K562 (cell line): ENCODE measurements around the gene FAM227A. TPM values are rescaled to one million over a fixed set of nuclear protein-coding genes. Genes with fewer than 3 reads are reported as not detected.

Source experiments
- ATAC-seq: fragments of 200-7000 bp; cut with Tn5 transposase; 3 replicates; pipeline ENCODE4 v1.9.1; 2020; ENCODE audit warnings: moderate library complexity
- BruUV-seq: library from RNA; stranded (reverse); fragments of 400-500 nt; replicated peaks from 2 replicates; lab custom pipeline; 2021; lab: Mats Ljungman, UMichigan
- CTCF ChIA-PET: fragments of 300-600 bp; formaldehyde crosslinking; extraction: SDS; loops from one replicate; lab custom pipeline; 2021; ENCODE audit warnings: low intra/inter-chr PET ratio; lab: Yijun Ruan, JAX
- POLR2A ChIA-PET: fragments of 300-600, 350-650 bp; sonication (Branson Sonifier 250); formaldehyde crosslinking; extraction: SDS; loops from one replicate; lab custom pipeline; 2021; ENCODE audit warnings: antibody characterized with exemption, inconsistent platforms; lab: Yijun Ruan, JAX
- DNase-seq, 4 experiments: peaks; one replicate each; pipeline versions ENCODE4 v3.0.0 to v3.0.0-alpha.2; 2011 to 2018; ENCODE audit warnings: low spot score in 3 of 4, mixed read lengths in 3 of 4; ENCODE audit errors: extremely low read depth in 1 of 4
- FAIRE-seq: peaks from 2 replicates; lab custom pipeline; 2011; peaks lifted over from hg19 to GRCh38; lab: Jason Lieb, UNC
- H2AFZ ChIP-seq: 2 replicates; pipeline ENCODE4 v1.6.0; 2011; ENCODE audit warnings: low read depth, low read length, control low read depth, inconsistent platforms
- H3K27ac ChIP-seq: fragments of 200-600 bp; 3 replicates; pipeline ENCODE4 v1.8.0; 2011; ENCODE audit warnings: low read depth, mild to moderate bottlenecking, control low read depth, inconsistent platforms, low read length, moderate library complexity, mixed read lengths; ENCODE audit errors: extremely low read depth
- H3K27me3 ChIP-seq, 2 experiments: fragments of 300-600 bp in 1 of 2; 2 replicates in 1 of 2; 3 replicates in 1 of 2; pipeline versions ENCODE4 v1.6.0 to v1.8.0; 2011; ENCODE audit warnings: inconsistent platforms in 2 of 2, low read length in 2 of 2, mild to moderate bottlenecking in 1 of 2, mixed read lengths in 1 of 2, moderate library complexity in 1 of 2; ENCODE audit not compliant: control insufficient read depth in 2 of 2, insufficient read depth in 2 of 2
- H3K36me3 ChIP-seq: fragments of 300-600 bp; 3 replicates; pipeline ENCODE4 v1.8.0; 2011; ENCODE audit warnings: mild to moderate bottlenecking, low read length, inconsistent platforms; ENCODE audit not compliant: control insufficient read depth, insufficient read depth
- H3K4me1 ChIP-seq, 2 experiments: fragments of 200-600 bp in 1 of 2; replicated peaks in 1 of 2; 2 replicates in 1 of 2; 3 replicates in 1 of 2; pipeline versions ENCODE4 v1.5.1 to v1.8.0; 2011; ENCODE audit warnings: inconsistent platforms in 2 of 2, low read length in 2 of 2, mild to moderate bottlenecking in 1 of 2, mixed read lengths in 1 of 2, moderate library complexity in 1 of 2; ENCODE audit not compliant: control insufficient read depth in 2 of 2, insufficient read depth in 2 of 2
- H3K4me2 ChIP-seq: 2 replicates; pipeline ENCODE4 v1.6.1; 2011; ENCODE audit warnings: low read length, control low read depth, inconsistent platforms, mixed read lengths; ENCODE audit not compliant: insufficient read depth
- H3K4me3 ChIP-seq: fragments of 200-600 bp; sonication (generic), shearing (Covaris generic); 2 replicates; pipeline ENCODE4 v1.5.1; 2016; ENCODE audit warnings: control low read depth, inconsistent platforms
- H3K79me2 ChIP-seq: fragments of 200-600 bp; 3 replicates; pipeline ENCODE4 v1.8.0; 2011; ENCODE audit warnings: low read length, inconsistent platforms; ENCODE audit not compliant: control insufficient read depth, insufficient read depth
- H3K9ac ChIP-seq, 2 experiments: 2 replicates each; pipeline versions ENCODE4 v1.6.0 to v1.6.1; 2011; ENCODE audit warnings: low read depth in 2 of 2, low read length in 2 of 2, control low read depth in 1 of 2, inconsistent platforms in 1 of 2, mild to moderate bottlenecking in 1 of 2, mixed read lengths in 1 of 2; ENCODE audit not compliant: insufficient read depth in 1 of 2
- H3K9me1 ChIP-seq: one replicate; pipeline ENCODE4 v1.6.0; 2011; ENCODE audit warnings: inconsistent platforms, mild to moderate bottlenecking, low read length, moderate library complexity; ENCODE audit not compliant: control insufficient read depth, insufficient read depth
- H3K9me3 ChIP-seq: replicated peaks from 2 replicates; pipeline ENCODE4 v1.5.1; 2011; ENCODE audit warnings: low read depth, low read length, inconsistent platforms; ENCODE audit not compliant: control insufficient read depth, insufficient read depth
- H4K20me1 ChIP-seq: replicated peaks from 2 replicates; pipeline ENCODE4 v1.6.1; 2011; ENCODE audit warnings: low read length, inconsistent platforms, mixed read lengths; ENCODE audit not compliant: control insufficient read depth, insufficient read depth
- ARID2 ChIP-seq: fragments of 450-650 bp; IDR thresholded peaks from 2 replicates; pipeline ENCODE4 v1.6.1; 2017; ENCODE audit warnings: antibody characterized with exemption, mild to moderate bottlenecking
- ESRRA ChIP-seq: fragments of 450-650 bp; IDR thresholded peaks from 2 replicates; pipeline ENCODE4 v1.6.1; 2014; ENCODE audit warnings: low read depth, mild to moderate bottlenecking, moderate library complexity, borderline replicate concordance
- WGBS: fragments of 100-300 bp; shearing (Covaris generic); methylation state at CpG from one replicate; pipeline ENCODE4 v1.1.6; 2016; ENCODE audit warnings: low coverage, mixed read lengths; ENCODE audit not compliant: insufficient coverage; ENCODE audit errors: missing lambda C conversion rate; 5-methylcytosine and 5-hydroxymethylcytosine counted together
- in situ Hi-C: fragments of 300-500 bp; cut with MboI; formaldehyde crosslinking; loops from 4 replicates; pipeline ENCODE4 v1.15.0; 2018; ENCODE audit warnings: inconsistent platforms, mixed read lengths
- intact Hi-C: fragments of 100-400 bp; cut with micrococcal nuclease; formaldehyde crosslinking; loops from 2 replicates; pipeline ENCODE4 v1.14.2; 2022
- polyA plus RNA-seq, 8 experiments: library from polyadenylated mRNA; depleted of rRNA in 4 of 8; stranded (reverse) in 5 of 8; unstranded in 3 of 8; fragments of >200 nt; fragmentation: Nextera tagmentation in 2 of 8; fragmentation: Illumina TruSeq in 1 of 8; extraction: Ambion mirVana in 2 of 8; extraction: Trizol in 1 of 8; gene quantifications; 2 replicates each; pipeline versions ENCODE4 v1.2.1 to v1.2.3, GENCODE V29; 2011 to 2014; ENCODE audit warnings: inconsistent platforms in 1 of 8, missing spikeins in 1 of 8
- total RNA-seq, 7 experiments: library from RNA; depleted of rRNA in 6 of 7; stranded (reverse); fragments of >200 nt in 6 of 7; fragmentation: Illumina TruSeq in 2 of 7; extraction: Trizol in 2 of 7; gene quantifications; 2 replicates each; pipeline versions ENCODE4 v1.2.1 to v1.2.3, GENCODE V29; 2011 to 2021; ENCODE audit warnings: low replicate concordance in 1 of 7
- TF ChIP-seq, protein P1 (sequence below), 2 experiments: fragments of 450-650 bp in 1 of 2; sonication (generic) in 1 of 2; formaldehyde crosslinking in 1 of 2; IDR thresholded peaks; 2 replicates each; pipeline versions ENCODE4 v1.7.1 to v1.9.0; 2016 to 2022; ENCODE audit warnings: inconsistent platforms in 1 of 2, mild to moderate bottlenecking in 1 of 2, missing genetic modification reagents in 1 of 2

FAM227A gene
- total and polyA plus RNA-seq, 9 of the 15 experiments (the other 6 are each of a cell fraction or from before 2014, with no cell fraction given) = 0.10 to 2.2 (median 0.83) TPM

DNA sequence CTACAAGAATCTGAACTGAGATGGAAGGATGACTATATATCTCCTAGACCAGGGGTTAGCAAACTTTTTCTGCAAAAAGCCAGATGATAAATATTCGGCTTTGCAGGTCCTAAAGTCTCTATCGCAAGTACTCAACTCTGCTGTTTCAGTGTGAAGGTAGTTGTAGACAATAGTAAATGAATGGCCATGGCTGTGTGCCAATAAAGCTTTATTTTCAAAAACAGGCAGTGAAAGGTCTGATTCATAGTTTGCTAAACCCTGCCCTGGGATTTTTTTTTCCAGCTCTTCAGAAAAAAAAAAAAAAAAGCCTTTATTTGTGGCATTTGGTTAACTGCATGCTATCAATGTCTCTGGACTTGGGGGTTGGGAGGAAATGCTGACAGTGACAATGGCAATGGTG, 37.5 kb downstream of the FAM227A start:
- Histone ChIP-seq H2AFZ (no peak overlapping the region), H3K36me3 (no peaks in the 10 kb centered on the region), H3K79me2 (no peaks in the 10 kb centered on the region), H3K9me1 (no peaks in the 10 kb centered on the region), H3K4me2 (no peak overlapping the region), H4K20me1 (no peaks in the 10 kb centered on the region), H3K4me3 (no peak overlapping the region), H3K9me3 (peaks cover 1% of the 10 kb centered on the region; the same call in 1 of the 2 replicates), H3K27me3 (no peaks in the 10 kb centered on the region), H3K9ac (no peak overlapping the region), H3K4me1 (no peaks in the 10 kb centered on the region; a peak in 2 of 5 replicates), H3K27ac (no peak overlapping the region)
- BruUV-seq = no TSS peak
- ATAC-seq (no peak), FAIRE-seq (no peak), DNase-seq (no peak)
- TF ChIP-seq, protein P1, sequence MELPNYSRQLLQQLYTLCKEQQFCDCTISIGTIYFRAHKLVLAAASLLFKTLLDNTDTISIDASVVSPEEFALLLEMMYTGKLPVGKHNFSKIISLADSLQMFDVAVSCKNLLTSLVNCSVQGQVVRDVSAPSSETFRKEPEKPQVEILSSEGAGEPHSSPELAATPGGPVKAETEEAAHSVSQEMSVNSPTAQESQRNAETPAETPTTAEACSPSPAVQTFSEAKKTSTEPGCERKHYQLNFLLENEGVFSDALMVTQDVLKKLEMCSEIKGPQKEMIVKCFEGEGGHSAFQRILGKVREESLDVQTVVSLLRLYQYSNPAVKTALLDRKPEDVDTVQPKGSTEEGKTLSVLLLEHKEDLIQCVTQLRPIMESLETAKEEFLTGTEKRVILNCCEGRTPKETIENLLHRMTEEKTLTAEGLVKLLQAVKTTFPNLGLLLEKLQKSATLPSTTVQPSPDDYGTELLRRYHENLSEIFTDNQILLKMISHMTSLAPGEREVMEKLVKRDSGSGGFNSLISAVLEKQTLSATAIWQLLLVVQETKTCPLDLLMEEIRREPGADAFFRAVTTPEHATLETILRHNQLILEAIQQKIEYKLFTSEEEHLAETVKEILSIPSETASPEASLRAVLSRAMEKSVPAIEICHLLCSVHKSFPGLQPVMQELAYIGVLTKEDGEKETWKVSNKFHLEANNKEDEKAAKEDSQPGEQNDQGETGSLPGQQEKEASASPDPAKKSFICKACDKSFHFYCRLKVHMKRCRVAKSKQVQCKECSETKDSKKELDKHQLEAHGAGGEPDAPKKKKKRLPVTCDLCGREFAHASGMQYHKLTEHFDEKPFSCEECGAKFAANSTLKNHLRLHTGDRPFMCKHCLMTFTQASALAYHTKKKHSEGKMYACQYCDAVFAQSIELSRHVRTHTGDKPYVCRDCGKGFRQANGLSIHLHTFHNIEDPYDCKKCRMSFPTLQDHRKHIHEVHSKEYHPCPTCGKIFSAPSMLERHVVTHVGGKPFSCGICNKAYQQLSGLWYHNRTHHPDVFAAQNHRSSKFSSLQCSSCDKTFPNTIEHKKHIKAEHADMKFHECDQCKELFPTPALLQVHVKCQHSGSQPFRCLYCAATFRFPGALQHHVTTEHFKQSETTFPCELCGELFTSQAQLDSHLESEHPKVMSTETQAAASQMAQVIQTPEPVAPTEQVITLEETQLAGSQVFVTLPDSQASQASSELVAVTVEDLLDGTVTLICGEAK (IDR thresholded peaks at IDR 0.05) = peak; percentile 76
- TF ChIP-seq, protein P1 (CRISPR knock-in tag; IDR thresholded peaks at IDR 0.05) = no peak; the same call in 1 of the 2 replicates
- TF ChIP-seq ARID2 (no peak), ESRRA (no peak)
- POLR2A ChIA-PET = no interaction called here
- WGBS = 40% methylated on average over 2 of the region's 2 CpGs
- in situ Hi-C loops (no loop called here), intact Hi-C loops (no loop called here)
- CTCF ChIA-PET = no interaction called here
